ACC112 (cell line): Measurements from ENCODE around the gene TMEM236.

Experiments
- H2AFZ ChIP-seq: fragments of 200-600 bp; sonication (generic); one replicate; pipeline ENCODE4 v1.6.0; 2017; ENCODE audit warnings: antibody characterized with exemption, low read length; ENCODE audit not compliant: unreplicated experiment
- H3K27ac ChIP-seq: fragments of 200-600 bp; sonication (generic); 2 replicates; pipeline ENCODE4 v1.5.1; 2014; ENCODE audit warnings: low read depth, mild to moderate bottlenecking, antibody characterized with exemption, low read length, moderate library complexity
- H3K27me3 ChIP-seq: fragments of 200-600 bp; sonication (generic); 2 replicates; pipeline ENCODE4 v1.6.1; 2014; ENCODE audit warnings: mild to moderate bottlenecking, antibody characterized with exemption, low read length, moderate library complexity, mixed read lengths; ENCODE audit not compliant: insufficient read depth
- H3K36me3 ChIP-seq: fragments of 200-600 bp; sonication (generic); 2 replicates; pipeline ENCODE4 v1.6.1; 2016; ENCODE audit warnings: mild to moderate bottlenecking, antibody characterized with exemption, low read length, moderate library complexity, mixed read lengths; ENCODE audit not compliant: insufficient read depth
- H3K4me1 ChIP-seq: fragments of 200-600 bp; sonication (generic); one replicate; pipeline ENCODE4 v1.6.1; 2016; ENCODE audit warnings: low read length, mixed read lengths; ENCODE audit not compliant: insufficient read depth, unreplicated experiment, control insufficient read depth
- H3K4me3 ChIP-seq: fragments of 200-600 bp; sonication (generic); 2 replicates; pipeline ENCODE4 v1.5.1; 2014; ENCODE audit warnings: mild to moderate bottlenecking, low read depth, low read length
- H3K79me2 ChIP-seq: fragments of 200-600 bp; sonication (generic); one replicate; pipeline ENCODE4 v1.6.0; 2016; ENCODE audit warnings: low read length; ENCODE audit not compliant: control insufficient read depth, unreplicated experiment, insufficient read depth

Gene TMEM236

DNA sequence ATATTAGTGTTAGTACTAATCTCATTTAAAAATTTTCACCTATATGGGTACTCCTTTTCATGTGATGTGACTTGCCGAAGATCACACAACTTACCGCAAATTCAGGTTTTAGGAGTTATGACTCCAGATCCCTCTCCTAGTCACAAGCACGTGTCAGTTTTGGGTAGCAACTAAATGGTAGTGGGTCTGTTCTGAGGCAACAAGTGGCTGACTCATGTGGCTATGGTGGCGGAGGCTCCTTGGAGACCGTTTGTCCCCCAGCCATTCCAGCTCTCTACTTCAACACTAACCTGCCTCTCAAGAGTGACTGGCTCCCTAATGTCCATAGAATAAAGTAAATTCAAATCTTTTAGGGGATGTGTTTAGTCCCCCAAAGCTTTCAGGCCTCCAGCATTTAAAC lies 96.6 kb downstream of the TMEM236 start:
- Histone ChIP-seq H3K4me1 (no peaks in the 10 kb centered on the region), H3K79me2 (no peaks in the 10 kb centered on the region), H3K4me3 (no peak overlapping the region), H2AFZ (no peak overlapping the region), H3K36me3 (no peaks in the 10 kb centered on the region), H3K27me3 (no peaks in the 10 kb centered on the region), H3K27ac (no peak overlapping the region)
